H1 (cell line): ENCODE measurements around the gene LIPI. TPM values are rescaled to one million over a fixed set of nuclear protein-coding genes. Genes with fewer than 3 reads are reported as not detected.

ENCODE experiments used
- ASH2L ChIP-seq: fragments of 200-600, 300-600 bp; sonication (generic); IDR thresholded peaks from one replicate; pipeline ENCODE4 v1.7.1; 2017; ENCODE audit warnings: low read length
- BACH1 ChIP-seq: IDR thresholded peaks from 2 replicates; pipeline ENCODE4 v1.6.1; 2012; ENCODE audit warnings: low read length, improper control_type of control experiment
- CTBP2 ChIP-seq: IDR thresholded peaks from 2 replicates; pipeline ENCODE4 v1.7.0; 2011; ENCODE audit warnings: borderline replicate concordance, mild to moderate bottlenecking, moderate library complexity, mixed read lengths, low read length; ENCODE audit not compliant: insufficient read depth, insufficient read length
- HDAC6 ChIP-seq: IDR thresholded peaks from one replicate; pipeline ENCODE4 v1.7.1; 2012; ENCODE audit warnings: low read depth, mild to moderate bottlenecking, inconsistent platforms, low read length, moderate library complexity
- NANOG ChIP-seq: IDR thresholded peaks from 2 replicates; pipeline ENCODE4 v1.6.1; 2011; ENCODE audit warnings: low read length, low read depth, mild to moderate bottlenecking, inconsistent platforms; ENCODE audit not compliant: insufficient read depth, poor library complexity, severe bottlenecking
- RNF2 ChIP-seq: fragments of 200-900, 300-1000 bp; sonication (generic); IDR thresholded peaks from 2 replicates; pipeline ENCODE4 v1.7.1; 2016; ENCODE audit warnings: borderline replicate concordance, low read depth, mild to moderate bottlenecking, antibody characterized with exemption, low read length; ENCODE audit not compliant: poor library complexity, severe bottlenecking; ENCODE audit errors: missing control alignments
- SIX5 ChIP-seq: IDR thresholded peaks from 2 replicates; pipeline ENCODE4 v1.6.1; 2011; ENCODE audit warnings: mild to moderate bottlenecking, low read depth, low read length
- YY1 ChIP-seq: IDR thresholded peaks from 2 replicates; pipeline ENCODE4 v1.6.1; 2011; ENCODE audit warnings: low read depth, mild to moderate bottlenecking, low read length
- ZNF274 ChIP-seq: IDR thresholded peaks from 2 replicates; pipeline ENCODE4 v1.7.0; 2012; ENCODE audit warnings: low read length, borderline replicate concordance; ENCODE audit errors: extremely low read depth
- polyA plus RNA-seq, 7 experiments: library from polyadenylated mRNA; depleted of rRNA in 3 of 7; stranded (reverse) in 5 of 7; unstranded in 2 of 7; fragments of >200 nt in 5 of 7; fragments of 200-250 nt in 2 of 7; gene quantifications; 1 replicate in 5 of 7; 2 replicates in 1 of 7; 4 replicates in 1 of 7; pipeline versions ENCODE4 v1.2.1 to v1.2.3, GENCODE V29; 2011 to 2013; ENCODE audit warnings: missing spikeins in 2 of 7, mixed read lengths in 2 of 7
- total RNA-seq: library from RNA; stranded (reverse); fragmentation: NEBNext Ultra II Directional; extraction: Animal tissue kit (Norgen Biotek cat#: 25700); gene quantifications from 2 replicates; pipeline ENCODE4 v1.2.1, GENCODE V29; 2021
- TF ChIP-seq, protein P1 (sequence below): fragments of 300-600 bp; sonication (generic); IDR thresholded peaks from 2 replicates; pipeline ENCODE4 v1.7.1; 2012; ENCODE audit warnings: low read length, moderate library complexity, mild to moderate bottlenecking, inconsistent platforms; ENCODE audit not compliant: insufficient replicate concordance

The LIPI gene
- total and polyA plus RNA-seq, 2 of the 8 experiments (the other 6 are each of a cell fraction or from before 2014, with no cell fraction given), result not detected

DNA sequence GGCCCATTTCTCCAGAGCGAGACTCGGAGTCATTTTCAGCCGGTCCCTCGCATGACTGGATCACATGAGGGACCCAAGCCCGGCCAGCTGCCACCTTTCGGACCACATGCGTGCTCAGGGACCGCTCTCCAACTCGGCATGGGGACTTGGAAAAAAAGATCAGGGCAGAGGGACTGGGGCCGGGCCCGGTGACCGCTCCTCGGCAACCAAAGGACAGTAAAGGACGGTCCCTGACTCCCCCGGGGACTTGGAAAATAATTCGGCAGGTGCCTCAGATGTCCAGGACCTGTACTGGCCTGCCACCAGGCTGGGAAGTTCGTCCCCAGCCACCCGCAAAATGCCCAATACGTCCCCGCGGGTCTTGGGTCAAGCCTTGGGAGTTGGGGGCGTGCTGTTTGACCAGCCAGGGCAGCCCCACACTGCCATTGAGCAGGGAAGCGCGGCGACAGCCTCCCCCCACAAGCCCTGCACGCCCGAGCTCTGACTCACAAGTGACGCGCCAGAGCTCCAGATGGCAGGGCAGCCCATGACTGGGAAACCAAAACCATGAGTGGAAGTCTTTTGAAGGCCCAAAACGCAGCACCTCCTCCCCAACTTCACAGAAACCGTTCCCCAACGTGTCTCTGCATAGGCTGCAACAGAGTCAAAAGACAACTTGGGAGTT, 134.5 kb downstream of the LIPI start (continued):
- TF ChIP-seq, protein P1, sequence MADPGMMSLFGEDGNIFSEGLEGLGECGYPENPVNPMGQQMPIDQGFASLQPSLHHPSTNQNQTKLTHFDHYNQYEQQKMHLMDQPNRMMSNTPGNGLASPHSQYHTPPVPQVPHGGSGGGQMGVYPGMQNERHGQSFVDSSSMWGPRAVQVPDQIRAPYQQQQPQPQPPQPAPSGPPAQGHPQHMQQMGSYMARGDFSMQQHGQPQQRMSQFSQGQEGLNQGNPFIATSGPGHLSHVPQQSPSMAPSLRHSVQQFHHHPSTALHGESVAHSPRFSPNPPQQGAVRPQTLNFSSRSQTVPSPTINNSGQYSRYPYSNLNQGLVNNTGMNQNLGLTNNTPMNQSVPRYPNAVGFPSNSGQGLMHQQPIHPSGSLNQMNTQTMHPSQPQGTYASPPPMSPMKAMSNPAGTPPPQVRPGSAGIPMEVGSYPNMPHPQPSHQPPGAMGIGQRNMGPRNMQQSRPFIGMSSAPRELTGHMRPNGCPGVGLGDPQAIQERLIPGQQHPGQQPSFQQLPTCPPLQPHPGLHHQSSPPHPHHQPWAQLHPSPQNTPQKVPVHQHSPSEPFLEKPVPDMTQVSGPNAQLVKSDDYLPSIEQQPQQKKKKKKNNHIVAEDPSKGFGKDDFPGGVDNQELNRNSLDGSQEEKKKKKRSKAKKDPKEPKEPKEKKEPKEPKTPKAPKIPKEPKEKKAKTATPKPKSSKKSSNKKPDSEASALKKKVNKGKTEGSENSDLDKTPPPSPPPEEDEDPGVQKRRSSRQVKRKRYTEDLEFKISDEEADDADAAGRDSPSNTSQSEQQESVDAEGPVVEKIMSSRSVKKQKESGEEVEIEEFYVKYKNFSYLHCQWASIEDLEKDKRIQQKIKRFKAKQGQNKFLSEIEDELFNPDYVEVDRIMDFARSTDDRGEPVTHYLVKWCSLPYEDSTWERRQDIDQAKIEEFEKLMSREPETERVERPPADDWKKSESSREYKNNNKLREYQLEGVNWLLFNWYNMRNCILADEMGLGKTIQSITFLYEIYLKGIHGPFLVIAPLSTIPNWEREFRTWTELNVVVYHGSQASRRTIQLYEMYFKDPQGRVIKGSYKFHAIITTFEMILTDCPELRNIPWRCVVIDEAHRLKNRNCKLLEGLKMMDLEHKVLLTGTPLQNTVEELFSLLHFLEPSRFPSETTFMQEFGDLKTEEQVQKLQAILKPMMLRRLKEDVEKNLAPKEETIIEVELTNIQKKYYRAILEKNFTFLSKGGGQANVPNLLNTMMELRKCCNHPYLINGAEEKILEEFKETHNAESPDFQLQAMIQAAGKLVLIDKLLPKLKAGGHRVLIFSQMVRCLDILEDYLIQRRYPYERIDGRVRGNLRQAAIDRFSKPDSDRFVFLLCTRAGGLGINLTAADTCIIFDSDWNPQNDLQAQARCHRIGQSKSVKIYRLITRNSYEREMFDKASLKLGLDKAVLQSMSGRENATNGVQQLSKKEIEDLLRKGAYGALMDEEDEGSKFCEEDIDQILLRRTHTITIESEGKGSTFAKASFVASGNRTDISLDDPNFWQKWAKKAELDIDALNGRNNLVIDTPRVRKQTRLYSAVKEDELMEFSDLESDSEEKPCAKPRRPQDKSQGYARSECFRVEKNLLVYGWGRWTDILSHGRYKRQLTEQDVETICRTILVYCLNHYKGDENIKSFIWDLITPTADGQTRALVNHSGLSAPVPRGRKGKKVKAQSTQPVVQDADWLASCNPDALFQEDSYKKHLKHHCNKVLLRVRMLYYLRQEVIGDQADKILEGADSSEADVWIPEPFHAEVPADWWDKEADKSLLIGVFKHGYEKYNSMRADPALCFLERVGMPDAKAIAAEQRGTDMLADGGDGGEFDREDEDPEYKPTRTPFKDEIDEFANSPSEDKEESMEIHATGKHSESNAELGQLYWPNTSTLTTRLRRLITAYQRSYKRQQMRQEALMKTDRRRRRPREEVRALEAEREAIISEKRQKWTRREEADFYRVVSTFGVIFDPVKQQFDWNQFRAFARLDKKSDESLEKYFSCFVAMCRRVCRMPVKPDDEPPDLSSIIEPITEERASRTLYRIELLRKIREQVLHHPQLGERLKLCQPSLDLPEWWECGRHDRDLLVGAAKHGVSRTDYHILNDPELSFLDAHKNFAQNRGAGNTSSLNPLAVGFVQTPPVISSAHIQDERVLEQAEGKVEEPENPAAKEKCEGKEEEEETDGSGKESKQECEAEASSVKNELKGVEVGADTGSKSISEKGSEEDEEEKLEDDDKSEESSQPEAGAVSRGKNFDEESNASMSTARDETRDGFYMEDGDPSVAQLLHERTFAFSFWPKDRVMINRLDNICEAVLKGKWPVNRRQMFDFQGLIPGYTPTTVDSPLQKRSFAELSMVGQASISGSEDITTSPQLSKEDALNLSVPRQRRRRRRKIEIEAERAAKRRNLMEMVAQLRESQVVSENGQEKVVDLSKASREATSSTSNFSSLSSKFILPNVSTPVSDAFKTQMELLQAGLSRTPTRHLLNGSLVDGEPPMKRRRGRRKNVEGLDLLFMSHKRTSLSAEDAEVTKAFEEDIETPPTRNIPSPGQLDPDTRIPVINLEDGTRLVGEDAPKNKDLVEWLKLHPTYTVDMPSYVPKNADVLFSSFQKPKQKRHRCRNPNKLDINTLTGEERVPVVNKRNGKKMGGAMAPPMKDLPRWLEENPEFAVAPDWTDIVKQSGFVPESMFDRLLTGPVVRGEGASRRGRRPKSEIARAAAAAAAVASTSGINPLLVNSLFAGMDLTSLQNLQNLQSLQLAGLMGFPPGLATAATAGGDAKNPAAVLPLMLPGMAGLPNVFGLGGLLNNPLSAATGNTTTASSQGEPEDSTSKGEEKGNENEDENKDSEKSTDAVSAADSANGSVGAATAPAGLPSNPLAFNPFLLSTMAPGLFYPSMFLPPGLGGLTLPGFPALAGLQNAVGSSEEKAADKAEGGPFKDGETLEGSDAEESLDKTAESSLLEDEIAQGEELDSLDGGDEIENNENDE, result no peak
- TF ChIP-seq SIX5, result no peak
- TF ChIP-seq YY1, result no peak
- TF ChIP-seq CTBP2, result no peak
- TF ChIP-seq BACH1, result no peak
- TF ChIP-seq NANOG, result no peak
- TF ChIP-seq ZNF274, result no peak
- no peak for TF ChIP-seq ASH2L
- no peak for TF ChIP-seq HDAC6
- TF ChIP-seq RNF2, result no peak
